HepG2 (cell line): ENCODE data around the gene RASGRP1. TPM values are rescaled to one million over a fixed set of nuclear protein-coding genes. Genes with fewer than 3 reads are reported as not detected.

ENCODE experiments used
- ATAC-seq: fragments of 200-7000 bp; cut with Tn5 transposase; 3 replicates; pipeline ENCODE4 v1.9.1; 2020; ENCODE audit warnings: mild to moderate bottlenecking, moderate library complexity
- BruUV-seq: library from RNA; stranded (reverse); fragments of 400-500 nt; replicated peaks from 2 replicates; lab custom pipeline; 2021; lab: Mats Ljungman, UMichigan
- CTCF ChIA-PET: fragments of 300-600 bp; formaldehyde crosslinking; extraction: SDS; loops from one replicate; lab custom pipeline; 2021; ENCODE audit warnings: low total read pairs, inconsistent platforms, low intra/inter-chr PET ratio; lab: Yijun Ruan, JAX
- POLR2A ChIA-PET: fragments of 350-600 bp; sonication (Branson Sonifier 250); formaldehyde crosslinking; loops from one replicate; lab custom pipeline; 2020; ENCODE audit warnings: antibody characterized with exemption, inconsistent platforms; lab: Yijun Ruan, JAX
- DNase-seq: peaks from one replicate; pipeline ENCODE4 v3.0.0-alpha.2; 2015; ENCODE audit warnings: low spot score
- FAIRE-seq: peaks from 3 replicates; lab custom pipeline; 2011; peaks lifted over from hg19 to GRCh38; lab: Jason Lieb, UNC
- H2AFZ ChIP-seq: one replicate; pipeline ENCODE4 v1.6.1; 2011; ENCODE audit warnings: low read length, inconsistent platforms
- H3K27ac ChIP-seq: fragments of 300-600 bp; 3 replicates; pipeline ENCODE4 v1.8.0; 2011; ENCODE audit warnings: mixed run types, mild to moderate bottlenecking, mixed read lengths, low read length, inconsistent platforms; ENCODE audit not compliant: insufficient read depth; ENCODE audit errors: extremely low read length
- H3K27me3 ChIP-seq, 2 experiments: fragments of 200-600 bp in 1 of 2; 2 replicates in 1 of 2; 3 replicates in 1 of 2; pipeline versions ENCODE4 v1.6.0 to v1.8.0; 2011; ENCODE audit warnings: low read length in 2 of 2, mild to moderate bottlenecking in 2 of 2, moderate library complexity in 2 of 2, inconsistent platforms in 1 of 2; ENCODE audit not compliant: insufficient read depth in 2 of 2, control insufficient read depth in 1 of 2
- H3K36me3 ChIP-seq, 2 experiments: fragments of 200-600 bp in 1 of 2; replicated peaks in 1 of 2; 2 replicates in 1 of 2; 3 replicates in 1 of 2; pipeline versions ENCODE4 v1.5.1 to v1.8.0; 2011; ENCODE audit warnings: low read length in 2 of 2, inconsistent platforms in 1 of 2; ENCODE audit not compliant: insufficient read depth in 2 of 2, control insufficient read depth in 1 of 2
- H3K4me1 ChIP-seq: 2 replicates; pipeline ENCODE4 v1.5.1; 2012; ENCODE audit warnings: low read length, inconsistent platforms; ENCODE audit not compliant: insufficient read depth
- H3K4me2 ChIP-seq: 2 replicates; pipeline ENCODE4 v1.6.0; 2011; ENCODE audit warnings: low read depth, low read length, inconsistent platforms
- H3K4me3 ChIP-seq, 3 experiments: fragments of 200-600 bp in 1 of 3; sonication (generic), shearing (Covaris generic) in 1 of 3; replicated peaks in 1 of 3; 2 replicates each; pipeline ENCODE4 v1.5.1; 2011 to 2016; ENCODE audit warnings: low read length in 3 of 3, inconsistent platforms in 2 of 3, low read depth in 2 of 3, mild to moderate bottlenecking in 2 of 3, control low read depth in 1 of 3, mixed read lengths in 1 of 3; ENCODE audit not compliant: insufficient read depth in 1 of 3
- H3K79me2 ChIP-seq: one replicate; pipeline ENCODE4 v1.6.1; 2011; ENCODE audit warnings: low read length, inconsistent platforms; ENCODE audit not compliant: insufficient read depth
- H3K9ac ChIP-seq: 2 replicates; pipeline ENCODE4 v1.6.0; 2011; ENCODE audit warnings: mild to moderate bottlenecking, low read depth, low read length, inconsistent platforms; ENCODE audit not compliant: insufficient read depth
- H3K9me3 ChIP-seq: 2 replicates; pipeline ENCODE4 v1.5.1; 2012; ENCODE audit warnings: mild to moderate bottlenecking, low read length
- H4K20me1 ChIP-seq: 2 replicates; pipeline ENCODE4 v1.6.0; 2011; ENCODE audit warnings: inconsistent platforms, mild to moderate bottlenecking, low read length, moderate library complexity; ENCODE audit not compliant: insufficient read depth
- BCL3 ChIP-seq: sonication (generic); formaldehyde crosslinking; IDR thresholded peaks from 2 replicates; pipeline ENCODE4 v1.5.1; 2020; ENCODE audit warnings: mild to moderate bottlenecking, missing genetic modification reagents, moderate library complexity
- FOXA3 ChIP-seq: IDR thresholded peaks from 2 replicates; pipeline ENCODE4 v1.6.1; 2016; ENCODE audit warnings: missing genetic modification reagents, missing compliant biosample characterization
- KAT8 ChIP-seq: IDR thresholded peaks from 2 replicates; pipeline ENCODE4 v1.6.1; 2016; ENCODE audit warnings: missing genetic modification reagents, missing compliant biosample characterization
- PPARG ChIP-seq: conservative IDR thresholded peaks from 2 replicates; pipeline ENCODE4 v1.6.1; 2016; ENCODE audit warnings: missing biosample characterization, missing genetic modification reagents
- PREB ChIP-seq: sonication (generic); formaldehyde crosslinking; IDR thresholded peaks from 2 replicates; pipeline ENCODE4 v1.4.0; 2020; ENCODE audit warnings: missing genetic modification reagents
- RCOR2 ChIP-seq: IDR thresholded peaks from 2 replicates; pipeline ENCODE4 v1.6.1; 2016; ENCODE audit warnings: missing biosample characterization, missing genetic modification reagents
- RXRB ChIP-seq: IDR thresholded peaks from 2 replicates; pipeline ENCODE4 v1.6.1; 2016; ENCODE audit warnings: borderline replicate concordance, missing genetic modification reagents, missing compliant biosample characterization
- SMARCE1 ChIP-seq: fragments of 450-650 bp; IDR thresholded peaks from 2 replicates; pipeline ENCODE4 v1.6.1; 2017; ENCODE audit warnings: borderline replicate concordance
- SMC3 ChIP-seq: IDR thresholded peaks from 2 replicates; pipeline ENCODE4 v1.6.1; 2011; ENCODE audit warnings: low read length, improper control_type of control experiment
- SNAI1 ChIP-seq: sonication (generic); formaldehyde crosslinking; IDR thresholded peaks from 2 replicates; pipeline ENCODE4 v1.5.0; 2020; ENCODE audit warnings: mild to moderate bottlenecking, missing genetic modification reagents, borderline replicate concordance
- TOPORS ChIP-seq: sonication (generic); formaldehyde crosslinking; IDR thresholded peaks from 2 replicates; pipeline ENCODE4 v1.8.0; 2023; ENCODE audit warnings: mild to moderate bottlenecking, missing genetic modification reagents
- ZFP36L2 ChIP-seq: sonication (generic); formaldehyde crosslinking; IDR thresholded peaks from 2 replicates; pipeline ENCODE4 v1.4.0; 2020; ENCODE audit warnings: missing genetic modification reagents
- ZMYM2 ChIP-seq: sonication (generic); formaldehyde crosslinking; IDR thresholded peaks from 2 replicates; pipeline ENCODE4 v1.8.0; 2022; ENCODE audit warnings: mild to moderate bottlenecking, missing genetic modification reagents
- ZNF709 ChIP-seq: sonication (generic); formaldehyde crosslinking; IDR thresholded peaks from 2 replicates; pipeline ENCODE4 v1.5.0; 2020; ENCODE audit warnings: mild to moderate bottlenecking, missing genetic modification reagents
- WGBS: methylation state at CpG from one replicate; pipeline ENCODE4 v1.1.6; 2017; ENCODE audit warnings: low lambda C conversion rate; 5-methylcytosine and 5-hydroxymethylcytosine counted together
- in situ Hi-C: cut with HindIII; loops from 2 replicates; pipeline ENCODE4 v1.10.0; 2017; ENCODE audit warnings: low pct_unique_long_range_greater_than_20kb; ENCODE audit not compliant: extremely low pct_ligation_motif_present
- intact Hi-C: fragments of 100-400 bp; cut with micrococcal nuclease; formaldehyde crosslinking; loops from one replicate; pipeline ENCODE4 v1.10.0; 2022; ENCODE audit not compliant: unreplicated experiment
- polyA plus RNA-seq, 8 experiments: library from polyadenylated mRNA; depleted of rRNA in 3 of 8; stranded (reverse) in 7 of 8; unstranded in 1 of 8; fragments of >200 nt; fragmentation: Illumina TruSeq in 4 of 8; extraction: Trizol in 4 of 8; gene quantifications; 2 replicates each; pipeline versions ENCODE4 v1.2.1 to v1.2.3, GENCODE V29; 2011 to 2016; ENCODE audit warnings: low read depth in 4 of 8, missing spikeins in 1 of 8, mixed read lengths in 1 of 8; ENCODE audit not compliant: insufficient read depth in 1 of 8
- total RNA-seq, 5 experiments: library from RNA; depleted of rRNA; stranded (reverse); fragments of >200 nt; fragmentation: Illumina TruSeq; extraction: Trizol; gene quantifications; 2 replicates each; pipeline ENCODE4 v1.2.3, GENCODE V29; 2016; ENCODE audit warnings: low read depth in 1 of 5
- TF ChIP-seq, protein P1 (sequence below): sonication (generic); formaldehyde crosslinking; IDR thresholded peaks from 2 replicates; pipeline ENCODE4 v1.5.0; 2020; ENCODE audit warnings: mild to moderate bottlenecking, missing genetic modification reagents, moderate library complexity
- TF ChIP-seq, protein P2 (sequence below): sonication (generic); formaldehyde crosslinking; IDR thresholded peaks from 2 replicates; pipeline ENCODE4 v1.4.0; 2020; ENCODE audit warnings: missing genetic modification reagents, low read depth, mild to moderate bottlenecking, borderline replicate concordance
- TF ChIP-seq, protein P3 (sequence below): IDR thresholded peaks from 2 replicates; pipeline ENCODE4 v1.6.1; 2016; ENCODE audit warnings: low read depth, borderline replicate concordance

The RASGRP1 gene
- total and polyA plus RNA-seq, 2 of the 13 experiments (the other 11 are each of a cell fraction or from before 2014, with no cell fraction given) = 0.07 TPM; not detected in 1

DNA sequence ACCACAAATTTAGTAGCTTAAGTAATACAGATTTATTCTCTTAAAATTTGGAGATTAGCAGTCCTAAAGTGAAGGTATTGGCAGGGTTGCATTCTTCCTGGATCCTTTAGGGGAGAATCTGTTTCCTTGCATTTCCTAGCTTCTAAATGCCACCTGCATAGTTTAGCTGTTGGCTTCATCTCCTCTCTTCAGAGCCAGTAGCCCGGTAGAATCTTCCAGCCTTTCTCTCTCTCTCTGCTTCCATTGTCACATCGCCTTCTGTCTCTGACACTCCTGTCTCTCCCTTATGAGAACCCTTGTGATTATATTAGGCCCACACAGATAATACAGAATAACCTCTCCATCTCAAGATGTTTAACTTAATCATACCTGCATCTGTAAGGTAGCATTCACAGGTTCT lies 89.3 kb downstream of the RASGRP1 start (continued):
- no peak for TF ChIP-seq PREB (CRISPR knock-in tag)

DNA sequence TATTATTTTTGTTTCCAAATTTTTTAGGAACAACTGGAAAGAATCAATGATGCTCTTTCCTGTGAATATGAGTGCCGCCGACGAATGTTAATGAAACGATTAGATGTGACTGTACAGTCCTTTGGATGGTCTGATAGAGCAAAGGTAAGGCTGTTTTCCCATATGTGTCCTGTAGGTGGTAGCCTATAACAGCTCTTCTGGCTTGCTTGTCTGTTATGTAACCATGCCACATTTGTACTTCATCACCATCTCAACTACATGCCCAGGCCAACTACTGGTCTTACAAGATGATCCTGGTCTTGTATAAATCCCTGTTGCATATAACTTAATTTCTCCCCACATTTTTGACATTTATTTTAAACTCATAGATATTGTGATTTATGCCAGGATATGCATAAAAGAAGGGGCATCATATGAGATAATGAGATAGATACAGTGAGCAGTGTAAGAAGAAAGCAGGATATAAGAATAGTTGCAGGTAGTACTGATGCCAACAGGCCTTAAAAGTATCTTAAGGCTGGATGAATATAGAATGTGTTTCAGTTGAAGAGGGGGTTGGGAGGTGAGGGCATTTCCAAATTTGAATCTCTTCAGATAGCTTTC lies 90.4 kb downstream of the RASGRP1 start:
- Histone ChIP-seq H3K4me1 (no peaks in the 10 kb centered on the region), H4K20me1 (no peaks in the 10 kb centered on the region), H3K4me2 (no peak overlapping the region), H3K79me2 (no peaks in the 10 kb centered on the region), H2AFZ (no peak overlapping the region), H3K27me3 (no peaks in the 10 kb centered on the region), H3K36me3 (peaks cover 5 to 20% of the 10 kb centered on the region in 2 experiments), H3K9me3 (no peaks in the 10 kb centered on the region), H3K9ac (no peak overlapping the region), H3K4me3 (no peak overlapping the region), H3K27ac (no peak overlapping the region)
- peak; percentile 63 for DNase-seq
- FAIRE-seq = peak; percentile 60
- WGBS = 40% methylated on average over 4 of the region's 4 CpGs
- CTCF ChIA-PET = interaction anchor here (1.0 to 2.1 kb wide), 3 partner anchors 34 to 225 kb away, joined by 3 to 10 read pairs (median 8); no protein-coding TSS in a partner anchor
- ATAC-seq = peak; percentile 89
- BruUV-seq = no TSS peak
- in situ Hi-C loops = loop anchor here (10.0 kb wide), 1 partner anchor 211 kb away; no protein-coding TSS in a partner anchor
- POLR2A ChIA-PET = interaction anchor here (1.0 kb wide), 1 partner anchor 20 kb away, joined by 5 read pairs; the partner anchor contains the start of gene FAM98B
- intact Hi-C loops = loop anchor here (1.0 to 10.0 kb wide), 4 partner anchors 34 to 225 kb away; partner anchors contain the start of gene RASGRP1
- no peak for TF ChIP-seq ZFP36L2
- TF ChIP-seq KAT8 = no peak
- no peak for TF ChIP-seq RCOR2
- TF ChIP-seq SMC3 = peak; percentile 49; the same call in 1 of the 2 replicates
- TF ChIP-seq ZNF709 (CRISPR knock-in tag) = no peak
- TF ChIP-seq, protein P1, sequence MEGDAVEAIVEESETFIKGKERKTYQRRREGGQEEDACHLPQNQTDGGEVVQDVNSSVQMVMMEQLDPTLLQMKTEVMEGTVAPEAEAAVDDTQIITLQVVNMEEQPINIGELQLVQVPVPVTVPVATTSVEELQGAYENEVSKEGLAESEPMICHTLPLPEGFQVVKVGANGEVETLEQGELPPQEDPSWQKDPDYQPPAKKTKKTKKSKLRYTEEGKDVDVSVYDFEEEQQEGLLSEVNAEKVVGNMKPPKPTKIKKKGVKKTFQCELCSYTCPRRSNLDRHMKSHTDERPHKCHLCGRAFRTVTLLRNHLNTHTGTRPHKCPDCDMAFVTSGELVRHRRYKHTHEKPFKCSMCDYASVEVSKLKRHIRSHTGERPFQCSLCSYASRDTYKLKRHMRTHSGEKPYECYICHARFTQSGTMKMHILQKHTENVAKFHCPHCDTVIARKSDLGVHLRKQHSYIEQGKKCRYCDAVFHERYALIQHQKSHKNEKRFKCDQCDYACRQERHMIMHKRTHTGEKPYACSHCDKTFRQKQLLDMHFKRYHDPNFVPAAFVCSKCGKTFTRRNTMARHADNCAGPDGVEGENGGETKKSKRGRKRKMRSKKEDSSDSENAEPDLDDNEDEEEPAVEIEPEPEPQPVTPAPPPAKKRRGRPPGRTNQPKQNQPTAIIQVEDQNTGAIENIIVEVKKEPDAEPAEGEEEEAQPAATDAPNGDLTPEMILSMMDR (CRISPR knock-in tag) = peak; percentile 82
- no peak for TF ChIP-seq BCL3 (CRISPR knock-in tag)
- TF ChIP-seq, protein P2, sequence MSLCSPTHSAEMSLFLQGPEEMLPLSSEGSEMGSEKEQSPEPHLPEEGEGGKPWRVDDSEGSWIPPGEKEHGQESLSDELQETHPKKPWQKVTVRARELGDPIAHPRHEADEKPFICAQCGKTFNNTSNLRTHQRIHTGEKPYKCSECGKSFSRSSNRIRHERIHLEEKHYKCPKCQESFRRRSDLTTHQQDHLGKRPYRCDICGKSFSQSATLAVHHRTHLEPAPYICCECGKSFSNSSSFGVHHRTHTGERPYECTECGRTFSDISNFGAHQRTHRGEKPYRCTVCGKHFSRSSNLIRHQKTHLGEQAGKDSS (CRISPR knock-in tag) = no peak
- TF ChIP-seq, protein P3, sequence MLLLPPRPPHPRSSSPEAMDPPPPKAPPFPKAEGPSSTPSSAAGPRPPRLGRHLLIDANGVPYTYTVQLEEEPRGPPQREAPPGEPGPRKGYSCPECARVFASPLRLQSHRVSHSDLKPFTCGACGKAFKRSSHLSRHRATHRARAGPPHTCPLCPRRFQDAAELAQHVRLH (CRISPR knock-in tag) = no peak
- TF ChIP-seq ZMYM2 (CRISPR knock-in tag) = no peak
- 0 out of 2 replicates have a peak, but pooled peaks have one; percentile 14 for TF ChIP-seq FOXA3 (CRISPR knock-in tag)
- TF ChIP-seq TOPORS = no peak
- TF ChIP-seq RXRB = 0 out of 2 replicates have a peak, but pooled peaks have one; percentile 32
- no peak for TF ChIP-seq SNAI1 (CRISPR knock-in tag)
- TF ChIP-seq SMARCE1 = no peak
- peak; percentile 55; the same call in 1 of the 2 replicates for TF ChIP-seq PPARG
